Smooth muscle cell of the brain vasculature (primary cell): ENCODE measurements around the gene PREX1.

Source experiments
- DNase-seq: peaks from one replicate; pipeline ENCODE4 v3.0.0-alpha.2; 2012; ENCODE audit warnings: low read depth, low spot score

Gene PREX1

DNA sequence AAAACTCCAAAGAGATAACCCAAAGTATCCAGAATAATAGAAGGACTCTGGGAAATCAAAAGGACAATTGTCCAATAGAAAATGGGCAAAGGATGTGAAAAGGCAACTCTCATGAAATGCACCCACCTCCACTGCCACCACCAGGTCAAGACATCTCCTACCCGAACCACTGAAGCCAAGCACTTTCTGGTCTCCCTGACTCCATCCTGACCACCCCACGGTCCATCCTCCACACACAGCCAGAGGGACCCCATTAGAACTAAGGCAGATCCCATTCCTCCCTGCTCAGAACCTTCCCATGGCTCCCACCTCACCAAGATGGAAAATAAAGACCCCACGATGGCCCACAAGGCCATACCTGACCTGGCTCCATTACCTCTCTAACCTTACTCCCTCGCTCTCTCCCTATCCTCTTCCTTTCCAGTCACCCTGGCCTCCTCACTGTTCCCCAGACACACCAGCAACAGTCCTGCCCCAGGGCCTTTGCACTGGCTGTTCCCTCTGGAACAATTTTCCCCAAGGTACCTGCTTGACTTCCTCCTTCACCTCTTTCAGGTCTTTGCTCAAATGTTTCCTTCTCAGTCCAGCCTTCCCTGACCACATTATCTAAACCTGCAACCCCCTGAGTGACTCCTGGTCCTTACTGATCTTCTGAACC lies 108.1 kb downstream of the PREX1 start:
- no peak for DNase-seq

- no peak for DNase-seq
Observed at GRCh38 chr20:48718786-48719578, 108.8 kb downstream of the PREX1 start.

DNA sequence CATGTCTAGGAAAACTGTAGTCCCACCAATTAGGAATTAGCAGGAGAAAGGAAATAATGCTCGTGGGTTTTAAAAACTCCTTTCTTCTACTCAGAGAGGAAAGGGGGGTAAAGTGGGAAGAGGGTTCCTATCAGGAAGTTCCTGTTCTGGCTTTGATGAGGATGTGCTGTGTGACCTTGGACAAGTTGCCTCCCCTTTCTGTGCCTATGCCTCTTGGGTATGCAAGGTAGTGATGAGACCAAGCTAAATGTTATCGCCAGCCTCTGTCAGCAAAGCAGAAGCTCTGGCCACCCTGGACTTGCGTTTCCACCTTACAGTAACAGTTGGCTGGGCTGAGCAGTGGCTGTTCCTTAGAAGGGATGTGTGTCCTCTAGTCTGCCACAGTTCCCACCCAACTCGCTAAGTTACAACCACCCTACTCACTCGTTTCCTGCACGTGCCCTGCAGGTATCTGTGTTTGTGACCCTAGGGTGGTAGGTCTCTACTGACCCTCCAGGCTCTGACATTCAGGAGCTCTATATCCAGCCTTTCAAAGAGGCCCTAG lies 110.0 kb downstream of the PREX1 start:
- no peak for DNase-seq

DNA sequence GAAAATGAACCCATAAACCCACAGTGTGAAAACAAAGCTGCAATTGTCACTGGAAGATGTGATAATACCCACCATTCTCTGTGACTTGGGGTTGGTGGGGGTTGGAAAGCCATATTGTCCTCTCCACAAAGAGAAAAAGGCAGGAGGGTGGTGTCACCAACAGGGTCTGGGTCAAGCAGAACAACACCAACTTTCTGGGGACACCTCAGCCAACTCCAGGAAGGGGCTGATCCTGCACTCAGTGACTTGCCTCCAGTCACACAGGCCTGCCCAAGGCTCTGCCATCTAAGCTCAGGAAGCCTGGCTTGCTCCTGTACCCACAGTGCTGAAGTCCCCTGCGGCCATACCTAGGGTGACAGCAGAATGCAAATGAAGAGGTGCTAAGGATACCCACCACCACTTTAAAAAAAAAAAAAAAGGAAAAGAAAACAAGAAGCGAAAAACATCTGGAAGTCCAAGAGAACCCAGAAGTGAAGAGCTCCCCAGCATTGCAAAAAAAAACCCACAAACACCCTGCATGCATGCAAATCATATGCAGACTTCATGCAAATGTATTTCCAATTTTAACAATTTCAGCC lies 110.6 kb downstream of the PREX1 start:
- DNase-seq, result no peak

GRCh38 chr20:48716541-48716940 lies 111.3 kb downstream of the PREX1 start:
- DNase-seq, result no peak

DNA sequence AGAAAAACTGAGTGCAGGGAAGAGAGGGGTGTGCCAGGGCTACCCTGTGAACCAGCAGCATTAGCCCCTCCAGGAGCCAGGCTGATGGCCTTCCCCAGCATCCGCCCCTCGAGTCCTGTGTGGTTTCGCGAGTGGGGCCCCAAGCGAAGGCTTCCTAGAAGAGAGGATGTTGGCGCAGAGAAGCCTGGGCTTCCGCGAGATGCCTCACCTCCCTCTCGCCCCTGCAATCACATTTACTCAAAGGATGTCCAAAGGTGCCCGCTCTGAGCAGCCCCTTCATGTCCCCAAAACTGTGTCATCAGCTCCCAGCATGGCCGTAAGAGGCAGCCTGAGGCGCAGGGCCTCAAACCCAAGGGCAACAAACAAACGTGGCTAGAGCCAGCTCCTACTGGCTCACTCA lies 111.7 kb downstream of the PREX1 start:
- no peak for DNase-seq

DNA sequence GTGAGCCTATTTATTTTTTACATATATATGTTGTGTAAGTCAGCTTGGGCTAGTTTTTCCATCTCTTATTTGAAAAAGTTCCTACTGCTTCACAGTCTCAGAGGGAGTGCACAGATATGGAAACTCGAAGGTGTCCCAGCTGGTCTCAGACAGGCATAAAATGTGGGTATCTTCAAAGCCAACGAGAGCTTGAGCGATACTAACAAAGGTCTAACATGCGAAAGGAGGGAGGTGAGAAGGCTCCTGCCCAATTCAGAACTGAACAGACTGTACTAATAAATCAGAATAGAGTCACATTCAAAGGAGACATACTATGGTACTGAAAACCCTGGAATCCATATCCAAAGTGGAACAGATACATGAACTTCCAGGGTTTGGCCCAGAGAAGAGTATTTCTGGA lies 113.0 kb downstream of the PREX1 start:
- no peak for DNase-seq

DNA sequence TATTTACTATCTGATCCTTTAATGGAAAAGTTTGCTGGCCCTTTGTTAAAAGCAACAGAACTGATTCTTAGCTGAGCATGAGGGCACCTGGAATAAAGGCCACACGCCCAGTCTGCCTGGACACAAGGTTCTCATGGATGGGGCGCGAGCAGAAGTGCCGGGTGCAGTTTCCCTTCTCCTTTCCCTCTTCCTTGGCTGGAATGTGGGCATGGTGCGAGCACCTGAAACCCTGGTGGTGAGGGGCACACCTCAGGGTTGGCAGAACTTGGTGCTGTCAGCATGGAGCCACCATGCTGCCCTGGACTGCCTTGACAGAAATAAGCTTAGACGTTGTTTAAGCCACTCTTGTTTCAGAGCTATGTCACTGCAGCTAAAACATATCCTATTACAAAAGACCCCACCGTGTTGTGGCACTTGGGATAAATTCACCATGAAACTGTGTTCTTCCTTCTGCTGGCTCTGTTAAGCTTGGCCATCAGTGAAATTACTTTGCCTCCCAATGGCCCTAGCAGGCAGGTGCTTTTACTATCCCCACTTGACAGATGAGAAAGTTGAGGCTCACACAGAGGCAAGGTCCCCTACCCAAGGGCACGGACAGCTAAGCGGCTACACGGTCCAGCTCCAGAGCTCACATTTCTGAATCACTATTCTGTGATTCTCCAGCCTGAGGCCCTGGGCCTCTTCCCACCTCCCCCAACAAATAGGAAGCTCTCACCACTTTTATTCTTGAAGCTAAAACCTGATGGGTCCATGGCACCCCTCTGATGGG lies 115.9 kb downstream of the PREX1 start:
- no peak for DNase-seq

DNA sequence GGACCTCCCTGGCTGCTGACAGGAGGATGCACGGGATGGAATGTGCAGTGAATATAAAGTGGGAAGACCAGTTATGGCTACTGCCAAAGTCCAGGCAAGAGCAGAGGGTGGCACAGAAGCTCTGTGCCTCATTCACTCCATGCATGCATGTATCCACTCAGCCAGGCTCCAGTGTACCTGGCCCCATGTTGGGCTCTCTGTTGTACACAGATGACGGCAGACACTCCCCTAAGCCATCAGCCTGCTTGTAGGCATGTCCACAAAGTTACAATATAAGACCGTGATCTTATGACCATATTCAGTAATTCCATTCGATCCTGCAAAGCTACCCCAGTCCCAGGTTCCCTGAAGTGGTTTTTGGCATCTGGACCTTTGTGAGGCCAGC lies 116.8 kb downstream of the PREX1 start:
- DNase-seq, result no peak

GRCh38 chr20:48710341-48711043 lies 117.3 kb downstream of the PREX1 start:
- no peak for DNase-seq

- no peak for DNase-seq
Observed at GRCh38 chr20:48709744-48710143, 118.1 kb downstream of the PREX1 start.

DNA sequence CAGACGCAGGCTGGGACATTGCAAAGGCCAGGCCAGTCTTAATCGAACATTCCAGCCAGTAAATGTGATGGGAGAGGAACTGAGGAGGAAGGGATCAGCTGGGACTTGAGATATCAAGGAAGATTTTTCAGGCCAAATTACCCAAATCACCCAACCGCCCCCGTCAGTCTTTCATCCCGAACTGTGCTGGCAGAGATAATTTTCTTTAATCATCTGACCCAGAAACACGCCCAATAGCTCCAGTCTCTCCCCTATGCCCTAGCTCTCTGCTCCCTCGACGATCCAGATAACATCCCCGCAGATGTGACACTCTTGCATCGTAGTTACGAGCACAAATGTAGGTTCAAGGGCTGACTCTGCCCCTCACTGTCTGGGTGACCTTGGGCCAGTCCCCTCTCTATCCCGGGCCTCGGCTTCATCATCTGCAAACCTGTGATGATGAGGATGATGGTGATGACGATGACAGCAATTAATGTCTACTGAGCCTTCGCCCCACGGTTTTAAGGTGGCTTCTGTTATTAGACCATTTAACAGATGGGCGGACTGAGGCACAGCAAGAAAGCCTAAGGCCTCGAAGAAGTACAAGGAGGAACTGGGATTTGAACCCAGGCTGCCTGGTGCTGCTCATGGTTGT lies 118.6 kb downstream of the PREX1 start:
- DNase-seq, result no peak

GRCh38 chr20:48708630-48709029 lies 119.2 kb downstream of the PREX1 start:
- no peak for DNase-seq

DNA sequence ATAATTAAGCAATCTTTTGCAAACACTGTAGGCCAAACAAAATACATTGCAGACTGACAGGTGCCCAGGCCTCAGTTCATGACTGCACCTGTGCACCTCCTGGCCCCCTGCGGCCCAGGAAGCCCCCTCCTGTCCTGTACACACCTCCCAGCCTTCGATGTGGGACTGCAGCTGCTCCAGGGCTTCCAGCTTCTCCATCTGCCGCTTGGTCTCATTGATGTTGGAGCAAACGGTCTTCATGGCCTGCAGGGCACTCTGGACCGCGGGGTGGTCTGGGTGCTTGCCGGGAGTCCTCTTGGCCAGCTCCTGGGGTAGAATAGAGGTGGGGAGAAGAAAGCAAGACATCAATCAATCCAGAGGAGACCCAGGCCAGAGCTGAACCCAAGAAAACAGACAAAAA lies 119.7 kb downstream of the PREX1 start:
- no peak for DNase-seq

GRCh38 chr20:48706710-48707365 lies 121.0 kb downstream of the PREX1 start:
- DNase-seq, result no peak

DNA sequence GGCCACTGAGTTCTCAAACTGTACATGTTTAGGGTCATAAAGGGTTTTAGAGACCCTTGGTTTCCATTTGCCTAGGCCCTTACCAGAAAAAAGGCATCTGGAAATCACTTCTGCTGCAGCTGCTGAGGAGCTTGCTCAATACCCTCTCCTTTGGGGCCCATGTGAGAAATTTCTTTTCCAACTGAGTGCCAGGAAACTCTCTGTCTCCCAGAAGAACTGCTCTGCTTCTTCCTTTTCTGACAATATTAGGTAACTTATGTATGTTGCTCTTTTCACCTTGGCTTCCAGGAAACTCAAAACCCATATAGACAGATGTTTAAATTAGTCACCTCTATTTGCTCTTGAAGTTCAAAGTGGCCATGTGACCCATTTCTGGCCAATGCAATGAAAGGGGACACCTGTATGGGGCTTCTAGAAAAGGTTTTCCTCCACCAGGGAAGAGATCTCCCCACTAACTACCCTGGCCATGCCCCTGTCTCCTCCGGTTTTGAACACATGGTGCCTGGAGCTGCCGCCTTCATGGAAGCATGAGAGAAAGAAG lies 121.6 kb downstream of the PREX1 start:
- no peak for DNase-seq

- DNase-seq, result no peak
Observed at GRCh38 chr20:48705240-48706115, 122.3 kb downstream of the PREX1 start.

DNA sequence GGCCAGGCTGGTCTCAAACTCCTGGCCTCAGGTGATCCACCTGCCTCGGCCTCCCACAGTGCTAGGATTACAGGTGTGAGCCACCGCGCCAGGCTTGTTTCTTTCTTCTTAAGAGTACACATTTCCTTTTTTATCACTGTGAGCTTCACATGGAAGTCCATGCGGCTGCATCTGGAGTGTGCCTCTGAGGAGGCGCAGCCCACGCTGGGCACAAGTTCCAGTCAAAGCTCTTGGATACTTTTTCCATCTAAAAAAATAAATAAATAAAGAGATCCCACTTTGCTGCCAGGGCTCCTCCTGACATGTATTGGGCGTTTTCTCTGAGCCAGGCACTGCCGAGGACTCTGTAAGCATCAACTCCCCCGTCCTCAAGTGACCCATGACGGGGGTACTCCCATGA lies 123.0 kb downstream of the PREX1 start:
- DNase-seq, result no peak
